RCC 7860 (cell line): ENCODE data around the gene AK9.
"Not testable (repeated sequence)": the region's sequence is repeated elsewhere in the genome, so short reads cannot be mapped to it uniquely, and the experiment has no call there.

Experiments used
- DNase-seq: peaks from one replicate; pipeline ENCODE4 v3.0.0-alpha.2; 2015; ENCODE audit warnings: low spot score
- FAIRE-seq: peaks from 2 replicates; lab custom pipeline; 2012; peaks lifted over from hg19 to GRCh38; lab: Jason Lieb, UNC

Gene AK9

GRCh38 chr6:109701221-109701620, 10.2 kb upstream of the AK9 start:
- DNase-seq (no peak), FAIRE-seq (no peak)

DNA sequence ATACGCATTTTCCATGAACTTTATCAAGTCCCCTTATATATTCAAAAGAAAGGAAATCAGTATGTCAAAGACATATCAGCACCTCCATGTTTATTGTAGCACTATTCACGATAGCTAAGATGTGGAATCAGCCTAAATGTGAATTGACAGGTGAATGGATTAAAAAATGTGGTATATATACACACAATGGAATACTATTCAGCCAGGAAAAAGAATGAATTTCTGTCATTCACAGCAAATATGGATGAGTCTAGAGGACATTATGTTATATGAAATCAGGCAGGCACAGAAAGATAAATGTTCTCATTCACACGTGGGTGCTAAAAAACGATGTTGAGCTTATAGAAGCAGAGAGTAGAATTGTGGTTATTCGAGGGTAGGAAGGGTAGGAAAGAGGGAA, 5.4 kb upstream of the AK9 start:
- no peak for DNase-seq
- no peak for FAIRE-seq

DNA sequence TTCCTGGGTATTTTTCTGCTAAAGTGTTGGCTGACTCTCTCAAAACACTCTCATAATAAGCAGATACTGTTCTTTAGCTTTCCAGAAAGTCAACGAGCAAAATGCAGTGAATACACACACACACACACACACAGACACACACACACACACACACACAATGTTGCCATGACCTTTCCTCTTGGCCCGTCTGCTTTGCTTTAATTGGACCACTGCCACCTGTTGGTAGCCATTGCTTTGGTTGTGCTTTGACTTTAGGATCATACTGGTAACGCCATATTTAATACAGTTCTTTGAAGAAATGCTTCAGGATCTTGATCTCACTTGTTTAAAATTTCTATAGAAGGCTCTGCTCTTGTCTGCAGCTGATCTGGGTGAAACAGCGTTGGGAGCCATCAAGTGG, 4.5 kb upstream of the AK9 start:
- DNase-seq (no peak), FAIRE-seq (no peak)

DNA sequence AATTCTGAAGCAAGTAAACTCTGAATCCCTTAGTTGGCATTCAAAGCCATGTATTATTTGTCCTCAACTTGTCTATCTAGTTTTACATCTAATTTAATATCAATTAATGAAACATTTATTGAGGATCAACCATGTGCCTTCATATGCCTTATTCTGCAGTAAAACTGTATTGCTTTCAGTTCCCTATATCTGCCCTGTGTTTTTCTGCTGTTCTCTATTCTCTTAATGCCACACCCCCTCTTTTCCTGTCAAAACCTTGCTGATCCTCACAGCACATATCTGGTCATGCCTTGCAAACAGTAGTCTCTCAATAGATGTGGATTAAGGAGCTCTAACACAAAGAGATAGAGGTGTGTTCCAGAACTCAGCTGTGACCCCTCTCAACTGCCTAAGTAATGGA, 2.1 kb upstream of the AK9 start:
- DNase-seq (no peak), FAIRE-seq (no peak)

- DNase-seq (no peak), FAIRE-seq (no peak)
Observed at GRCh38 chr6:109690373-109690736, 647 bp downstream of the AK9 start.

DNA sequence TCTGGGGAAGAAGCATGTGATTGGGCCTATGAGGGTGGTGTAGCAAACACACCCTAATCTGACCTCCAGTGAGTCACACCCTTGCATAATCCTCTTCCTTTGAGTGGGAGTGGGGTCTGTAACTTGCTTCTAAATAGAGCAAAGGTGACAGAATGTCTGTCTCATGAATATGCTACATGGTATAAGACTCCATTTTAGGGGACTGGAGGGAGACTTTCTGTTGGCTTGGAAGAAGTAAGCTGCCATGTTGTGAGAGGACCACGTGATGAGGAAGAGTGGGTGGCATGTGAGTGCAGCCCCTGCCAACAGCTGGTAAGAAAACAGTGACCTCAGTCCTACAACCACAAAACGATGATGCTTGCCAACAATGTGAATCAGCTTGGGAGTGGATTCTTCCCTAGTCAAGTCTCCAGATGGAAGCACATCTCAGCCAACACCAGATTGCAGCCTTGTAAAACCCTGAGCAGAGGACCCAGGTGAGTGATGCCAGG, 3.7 kb downstream of the AK9 start:
- FAIRE-seq (no peak), DNase-seq (peak; percentile 72)

DNA sequence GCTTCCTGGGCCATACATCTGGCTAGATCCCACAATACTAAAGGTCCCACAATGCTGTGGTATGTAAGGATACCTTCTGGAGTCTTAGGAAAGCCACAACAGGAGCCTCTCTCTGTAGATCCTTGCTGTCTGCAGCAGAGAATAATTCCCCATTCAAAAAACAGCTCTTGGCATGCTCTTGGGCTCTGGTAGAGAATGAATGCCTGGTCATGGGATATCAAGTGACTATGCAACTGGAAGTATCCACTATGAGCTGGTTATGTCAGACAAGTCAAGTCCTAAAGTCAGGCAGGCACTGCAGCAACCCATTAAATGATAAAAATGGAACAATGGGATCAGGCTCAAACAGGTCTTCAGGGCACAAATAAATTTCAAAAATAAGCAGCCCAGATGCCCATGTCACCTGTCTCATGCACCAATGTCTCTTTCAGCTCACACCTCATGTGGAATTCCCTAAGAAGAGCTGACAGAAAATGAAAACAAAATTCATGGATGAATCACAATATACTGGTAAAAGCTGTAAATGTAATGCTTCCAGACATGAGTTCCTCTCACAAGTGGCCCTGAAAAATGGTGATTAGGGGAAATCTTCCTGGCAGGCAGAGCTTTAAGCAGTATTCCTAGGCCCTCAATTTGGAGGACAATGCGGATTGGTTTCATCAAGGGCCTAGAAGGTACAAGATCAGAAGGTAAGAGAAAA, 4.3 kb downstream of the AK9 start:
- DNase-seq: no peak
- FAIRE-seq: no peak

GRCh38 chr6:109678661-109679505, 12.1 kb downstream of the AK9 start:
- not testable (repeated sequence) for DNase-seq, FAIRE-seq

DNA sequence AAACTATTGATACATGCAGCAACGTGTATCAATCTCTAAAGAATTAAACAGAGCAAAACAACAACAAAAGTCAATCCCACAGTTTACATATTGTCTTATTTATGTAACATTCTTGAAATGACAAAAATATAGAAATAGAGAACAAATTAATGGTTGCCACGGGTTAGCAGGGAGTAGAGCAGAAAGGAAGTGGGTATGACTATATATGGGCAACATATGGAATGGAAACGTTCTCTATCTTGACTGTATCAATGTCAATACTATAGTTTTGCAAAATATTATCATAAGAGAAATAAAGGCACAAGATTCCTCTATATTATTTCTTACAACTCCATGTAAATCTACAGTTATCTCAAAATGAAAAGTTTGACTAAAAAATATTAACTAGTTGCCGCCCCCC, 12.8 kb downstream of the AK9 start:
- no peak for FAIRE-seq

GRCh38 chr6:109676724-109677123, 14.3 kb downstream of the AK9 start:
- FAIRE-seq (no peak), DNase-seq (no peak)

More for the DNA sequence above, 12.8 kb downstream of the AK9 start:
- no peak for DNase-seq

DNA sequence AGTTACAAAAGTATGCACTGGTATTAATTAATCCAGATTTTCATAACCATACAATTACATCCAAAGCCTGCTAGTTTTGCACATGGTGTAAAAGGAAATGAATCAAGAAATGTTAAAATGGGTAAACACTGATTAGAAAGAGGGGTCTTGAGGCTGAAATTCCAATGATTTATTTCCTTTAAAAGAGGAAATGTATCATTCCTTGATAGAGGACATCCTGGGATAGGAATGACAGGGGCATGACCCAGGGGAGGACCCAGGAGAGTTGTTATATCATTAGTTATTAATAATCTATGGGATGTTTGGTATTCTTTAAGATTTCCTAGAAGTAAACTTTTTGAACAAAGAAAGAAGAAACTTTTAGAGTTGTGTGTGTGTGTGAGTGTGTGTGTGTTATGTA, 18.2 kb downstream of the AK9 start:
- DNase-seq: no peak
- FAIRE-seq: no peak

GRCh38 chr6:109672175-109672574, 18.8 kb downstream of the AK9 start:
- FAIRE-seq: no peak
- no peak for DNase-seq

DNA sequence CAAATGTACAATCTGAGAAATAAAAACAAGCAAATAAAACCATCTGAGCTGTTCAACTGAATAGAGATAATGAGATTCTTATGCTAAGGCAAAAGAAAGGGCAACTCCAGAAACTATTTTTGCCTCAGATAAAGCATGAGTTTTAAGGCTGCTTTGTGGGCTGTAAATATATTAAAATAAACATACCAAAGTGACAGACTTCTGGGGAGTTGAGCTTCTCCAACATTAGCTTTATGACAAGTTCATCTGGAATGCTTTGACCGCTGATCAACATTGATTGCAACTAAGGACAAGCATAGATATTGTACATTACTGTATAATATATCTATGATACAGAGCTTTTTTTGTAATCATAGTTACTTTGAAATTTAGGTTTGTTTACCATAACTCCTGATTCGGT, 19.3 kb downstream of the AK9 start:
- DNase-seq: no peak
- no peak for FAIRE-seq

DNA sequence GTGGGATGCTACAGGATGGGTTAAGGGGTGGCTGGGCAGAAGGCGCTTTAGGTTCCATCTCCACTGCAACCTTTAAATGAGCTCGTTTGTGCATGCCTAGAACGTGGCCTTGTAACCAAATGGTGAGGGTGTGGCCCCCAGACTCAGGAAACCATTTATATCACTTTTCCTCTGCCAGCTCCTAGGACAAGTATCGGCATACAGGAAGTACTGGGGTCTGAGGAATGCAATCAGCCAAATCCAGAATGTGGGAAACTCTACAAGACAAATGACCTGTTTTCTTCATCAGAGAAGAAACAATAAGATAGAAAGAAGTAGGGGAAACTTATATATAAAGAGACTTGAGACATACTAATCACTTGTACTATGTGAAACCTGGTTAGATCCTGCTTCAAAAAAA, 21.2 kb downstream of the AK9 start:
- FAIRE-seq (no peak), DNase-seq (no peak)

DNA sequence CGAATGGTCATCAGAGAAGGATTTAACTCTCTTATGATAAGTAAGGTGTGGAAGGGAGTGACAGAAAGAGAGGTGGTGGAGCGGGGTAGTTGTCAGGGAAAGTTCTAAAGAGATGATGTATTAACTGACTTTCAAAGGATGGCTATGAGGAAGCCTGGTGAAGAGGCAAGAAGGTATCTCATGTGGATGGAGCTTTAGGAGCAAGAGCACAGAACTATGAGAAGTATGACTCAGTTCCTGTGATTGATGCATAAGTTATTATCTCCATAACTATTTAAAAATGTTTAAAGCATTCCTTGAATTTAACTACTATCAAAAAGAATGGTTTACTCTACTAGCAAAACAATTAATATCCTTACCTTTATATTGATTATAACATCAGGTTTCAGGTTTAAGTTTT, 28.8 kb downstream of the AK9 start:
- DNase-seq (no peak), FAIRE-seq (no peak)

- no peak for FAIRE-seq
- DNase-seq: no peak
Observed at GRCh38 chr6:109660526-109661320, 30.3 kb downstream of the AK9 start.

DNA sequence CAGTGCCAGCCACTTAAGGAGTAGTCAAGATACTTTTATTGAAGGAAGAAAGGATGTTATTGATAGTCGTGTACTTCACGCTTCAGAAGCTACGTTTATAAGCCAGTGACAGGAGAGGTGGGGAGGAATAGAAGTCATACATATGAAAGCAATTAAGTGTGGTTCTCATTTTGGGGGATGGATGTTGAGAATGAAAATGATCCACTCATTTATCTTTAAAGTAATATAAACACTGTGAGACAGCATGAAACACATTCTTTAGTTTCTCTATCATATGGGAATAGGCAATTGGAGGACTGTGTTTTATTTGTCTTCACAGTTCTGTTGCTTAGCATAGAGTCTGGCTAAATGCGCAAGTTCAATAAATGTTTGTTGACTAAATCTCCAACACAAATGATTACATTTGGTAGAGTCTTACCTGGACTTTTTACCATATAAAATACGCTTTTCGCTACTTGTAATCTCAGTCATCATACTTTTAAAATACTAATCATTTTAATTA, 35.2 kb downstream of the AK9 start:
- FAIRE-seq (no peak), DNase-seq (no peak)

DNA sequence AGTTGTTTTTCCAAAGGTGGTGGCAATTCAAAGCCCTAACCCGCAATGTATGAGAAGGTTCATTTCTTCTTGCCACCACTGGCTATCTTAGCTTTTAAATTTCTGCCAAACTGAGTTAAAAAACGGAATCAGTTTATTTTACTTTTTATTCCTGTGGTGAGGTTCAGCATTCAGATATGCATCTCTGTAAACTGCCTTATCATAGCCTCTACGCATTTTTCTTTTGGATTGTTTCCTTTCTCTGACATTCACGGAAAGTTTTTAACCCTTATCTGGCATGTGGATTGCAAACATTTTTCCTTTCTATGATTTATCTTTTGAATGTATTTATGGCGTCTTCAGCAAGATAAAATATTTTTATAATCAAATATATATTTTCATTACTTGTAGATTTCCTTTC, 37.7 kb downstream of the AK9 start:
- no peak for DNase-seq

GRCh38 chr6:109644131-109644530, 46.9 kb downstream of the AK9 start:
- DNase-seq (no peak), FAIRE-seq (no peak)

More for the DNA sequence above, 37.7 kb downstream of the AK9 start:
- FAIRE-seq: no peak

GRCh38 chr6:109632405-109632804, 58.6 kb downstream of the AK9 start:
- FAIRE-seq: no peak
- DNase-seq: no peak

GRCh38 chr6:109631403-109631802, 59.6 kb downstream of the AK9 start:
- DNase-seq: no peak

More at GRCh38 chr6:109631403-109631802, 59.6 kb downstream of the AK9 start:
- FAIRE-seq: no peak
